Activated T-cell treated with anti-CD3 and anti-CD28 coated beads, Interleukin-2, amount 50 U/mL, for 4 hours (primary cell): ENCODE data around the gene ATG5. TPM values are rescaled to one million over a fixed set of nuclear protein-coding genes. Genes with fewer than 3 reads are reported as not detected.

Experiments used
- ATAC-seq, 2 donors: fragments of 200-7000 bp; cut with Tn5 transposase; one replicate each; pipeline ENCODE4 v1.10.0; 2021
- DNase-seq: peaks from one replicate; pipeline ENCODE4 v3.0.0-alpha.2; 2020
- H3K27me3 Mint-ChIP-seq: one replicate; pipeline ENCODE4 v1.8.0; 2021; ENCODE audit warnings: low read depth, mixed read lengths
- H3K36me3 Mint-ChIP-seq: one replicate; pipeline ENCODE4 v1.8.0; 2022; ENCODE audit warnings: mixed read lengths; ENCODE audit not compliant: insufficient read depth
- H3K4me1 Mint-ChIP-seq: one replicate; pipeline ENCODE4 v1.8.0; 2021; ENCODE audit warnings: low read depth, mixed read lengths
- H3K4me3 Mint-ChIP-seq: one replicate; pipeline ENCODE4 v1.8.0; 2021; ENCODE audit warnings: mild to moderate bottlenecking, moderate library complexity, mixed read lengths
- H3K9me3 Mint-ChIP-seq: one replicate; pipeline ENCODE4 v1.8.0; 2021; ENCODE audit warnings: mixed read lengths
- total RNA-seq, 3 donors: library from RNA; stranded (reverse); gene quantifications; one replicate each; pipeline ENCODE4 v1.2.1, GENCODE V29; 2021

ATG5 gene
- total RNA-seq, 3 donors from 2014 or later: 29.3 to 30.2 (median 29.5) TPM

DNA sequence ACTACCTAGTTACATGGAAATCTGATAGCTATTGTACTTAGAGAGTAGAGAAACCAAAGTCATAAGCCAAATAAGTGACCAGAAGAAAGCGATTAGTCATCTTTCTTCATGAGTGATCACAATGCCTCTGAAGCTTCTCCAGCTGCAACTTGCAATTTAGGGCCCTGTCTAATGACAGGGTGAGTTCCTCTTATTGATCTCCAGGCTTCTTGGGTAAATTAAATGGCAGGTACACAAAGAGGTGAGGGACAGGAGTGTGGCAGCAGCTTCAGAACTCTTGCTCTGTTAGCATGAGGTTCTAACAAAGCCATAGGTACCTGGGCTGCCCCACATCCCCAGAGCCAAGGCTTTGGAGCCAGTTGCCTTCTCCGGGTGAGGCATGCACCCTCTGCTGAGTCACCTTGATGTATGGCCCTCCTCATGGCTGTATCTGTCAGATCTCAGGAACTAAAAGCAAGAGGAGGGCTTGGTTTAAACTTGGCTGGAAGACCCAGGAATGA is 178.7 kb downstream of the ATG5 start:
- no peaks in the 10 kb centered on the region for H3K36me3 Mint-ChIP-seq
- no peaks in the 10 kb centered on the region for H3K27me3 Mint-ChIP-seq
- H3K4me1 Mint-ChIP-seq: peaks cover 45% of the 10 kb centered on the region
- no peak overlapping the region for H3K4me3 Mint-ChIP-seq
- no peaks in the 10 kb centered on the region for H3K9me3 Mint-ChIP-seq
- DNase-seq: no peak
- ATAC-seq: no peak

GRCh38 chr6:106145741-106146227 is 179.8 kb downstream of the ATG5 start:
- Mint-ChIP-seq H3K9me3 (no peaks in the 10 kb centered on the region), H3K4me3 (no peak overlapping the region), H3K27me3 (no peaks in the 10 kb centered on the region), H3K36me3 (no peaks in the 10 kb centered on the region), H3K4me1 (peaks cover 54% of the 10 kb centered on the region)
- ATAC-seq (peak in 1 of 2 donors; percentile 21), DNase-seq (no peak)

DNA sequence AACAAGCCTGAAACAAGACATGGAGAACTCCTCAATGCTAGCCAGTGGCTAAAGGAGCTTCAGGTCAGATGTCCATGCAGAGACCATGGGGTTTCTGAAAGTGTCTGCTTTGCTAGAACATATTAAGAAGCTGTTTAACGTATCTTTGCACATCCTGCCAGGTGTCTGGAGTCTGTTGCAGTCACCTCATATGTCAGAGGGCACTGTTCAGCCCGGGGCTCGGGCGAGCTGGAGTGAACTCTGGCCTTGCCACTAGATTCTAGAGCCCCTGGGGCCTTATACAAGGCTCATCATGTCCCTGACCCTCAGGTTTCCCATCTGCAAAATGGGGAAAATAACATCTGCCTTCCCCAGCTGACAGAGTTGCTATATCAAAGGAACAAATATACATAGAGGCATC is 180.4 kb downstream of the ATG5 start:
- Mint-ChIP-seq H3K36me3 (no peaks in the 10 kb centered on the region), H3K4me3 (no peak overlapping the region), H3K9me3 (no peaks in the 10 kb centered on the region), H3K27me3 (no peaks in the 10 kb centered on the region), H3K4me1 (peaks cover 56% of the 10 kb centered on the region)
- DNase-seq (no peak), ATAC-seq (no peak)

- DNase-seq (no peak), ATAC-seq (no peak)
- peaks cover 45% of the 10 kb centered on the region for H3K4me1 Mint-ChIP-seq
- no peak overlapping the region for H3K4me3 Mint-ChIP-seq
- H3K9me3 Mint-ChIP-seq: no peaks in the 10 kb centered on the region
- H3K27me3 Mint-ChIP-seq: no peaks in the 10 kb centered on the region
- no peaks in the 10 kb centered on the region for H3K36me3 Mint-ChIP-seq
Measured at GRCh38 chr6:106143665-106144064, 181.9 kb downstream of the ATG5 start.

GRCh38 chr6:106142876-106143431 is 182.6 kb downstream of the ATG5 start:
- no peak for DNase-seq
- Mint-ChIP-seq H3K4me3 (no peak overlapping the region), H3K36me3 (no peaks in the 10 kb centered on the region), H3K4me1 (peaks cover 42% of the 10 kb centered on the region), H3K9me3 (no peaks in the 10 kb centered on the region), H3K27me3 (no peaks in the 10 kb centered on the region)
- ATAC-seq: no peak

DNA sequence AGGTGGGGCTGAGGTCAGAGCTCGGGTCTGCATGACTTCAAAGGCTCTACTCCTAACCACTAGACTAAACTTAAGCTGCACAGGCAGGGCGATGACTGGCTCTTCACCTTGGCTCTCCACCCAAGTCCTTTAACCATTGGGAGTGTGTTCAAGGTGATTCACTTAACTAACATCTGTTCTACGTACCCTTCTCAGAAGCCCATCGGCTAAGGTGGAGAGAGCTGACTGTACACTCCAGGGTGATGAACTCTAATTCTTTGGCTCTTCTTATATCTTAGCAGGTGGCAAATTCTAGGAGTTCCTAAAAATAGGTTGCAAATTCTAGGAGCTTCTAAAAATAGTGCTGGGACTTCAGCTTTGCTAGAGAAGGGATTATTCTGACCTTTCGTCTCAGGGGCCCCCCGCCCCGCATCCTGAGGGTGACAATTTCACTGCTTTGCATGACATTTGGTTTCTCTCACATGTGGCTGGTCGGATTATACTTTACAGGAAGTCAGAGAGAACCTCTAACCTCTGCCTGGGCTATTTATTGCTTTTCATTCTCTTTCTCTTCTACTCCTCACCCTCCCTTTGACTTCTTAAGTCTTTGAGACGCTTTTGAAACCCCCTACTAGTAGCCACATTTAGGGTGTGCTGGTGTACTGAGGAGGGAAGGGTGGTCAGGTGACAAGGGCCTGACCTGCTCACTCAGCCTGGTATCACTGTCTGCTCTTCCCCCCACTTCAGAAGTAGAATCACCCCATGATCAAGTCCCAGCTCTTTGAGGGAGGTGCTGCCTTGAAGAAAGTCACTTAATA is 183.9 kb downstream of the ATG5 start:
- Mint-ChIP-seq H3K27me3 (no peaks in the 10 kb centered on the region), H3K4me1 (peaks cover 41% of the 10 kb centered on the region), H3K4me3 (peak overlapping the region; percentile 64), H3K36me3 (no peaks in the 10 kb centered on the region), H3K9me3 (no peaks in the 10 kb centered on the region)
- DNase-seq: peak; percentile 60
- peak; percentile 81 to 86 for ATAC-seq

- H3K27me3 Mint-ChIP-seq: no peaks in the 10 kb centered on the region
- ATAC-seq (no peak), DNase-seq (no peak)
- no peak overlapping the region for H3K4me3 Mint-ChIP-seq
- H3K4me1 Mint-ChIP-seq: peaks cover 22% of the 10 kb centered on the region
- H3K9me3 Mint-ChIP-seq: no peaks in the 10 kb centered on the region
- H3K36me3 Mint-ChIP-seq: no peaks in the 10 kb centered on the region
Measured at GRCh38 chr6:106138151-106138550, 187.4 kb downstream of the ATG5 start.

- Mint-ChIP-seq H3K36me3 (no peaks in the 10 kb centered on the region), H3K9me3 (no peaks in the 10 kb centered on the region), H3K27me3 (no peaks in the 10 kb centered on the region), H3K4me3 (no peak overlapping the region), H3K4me1 (peaks cover 11% of the 10 kb centered on the region)
- no peak for DNase-seq
- no peak for ATAC-seq
Measured at GRCh38 chr6:106136845-106137244, 188.7 kb downstream of the ATG5 start.

DNA sequence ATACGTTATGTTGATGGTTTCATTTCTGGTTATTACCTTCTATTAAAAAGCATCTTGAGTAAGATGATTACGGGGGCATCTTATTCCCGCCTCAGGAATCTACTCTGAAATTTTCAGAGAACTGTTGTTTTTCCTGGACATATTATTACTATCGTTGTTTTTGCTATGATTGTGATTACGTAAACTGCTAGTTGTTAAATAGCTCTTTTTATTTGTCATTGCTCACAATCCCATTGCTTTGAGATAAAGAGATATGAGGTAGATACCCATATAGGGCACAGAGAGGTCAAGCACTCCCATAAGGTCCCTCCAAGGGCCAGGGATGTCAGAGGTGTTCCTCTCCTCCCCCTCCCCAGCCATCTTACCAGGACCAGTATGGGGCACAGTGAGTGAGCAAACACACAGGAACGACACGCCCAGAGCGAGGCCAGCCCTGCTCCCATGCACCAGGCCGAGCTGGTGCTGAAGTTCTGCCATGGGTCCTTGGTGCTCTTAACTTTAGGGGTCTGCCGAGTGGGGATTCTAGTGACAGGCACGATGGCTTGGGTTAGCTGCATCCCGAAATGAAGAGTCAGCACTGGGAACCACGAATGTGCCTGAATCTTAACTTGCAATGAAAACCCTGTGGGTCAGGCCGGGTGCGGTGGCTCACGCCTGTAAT is 189.5 kb downstream of the ATG5 start:
- Mint-ChIP-seq H3K9me3 (no peaks in the 10 kb centered on the region), H3K4me3 (no peak overlapping the region), H3K27me3 (no peaks in the 10 kb centered on the region), H3K36me3 (no peaks in the 10 kb centered on the region), H3K4me1 (peaks cover 3% of the 10 kb centered on the region)
- DNase-seq (no peak), ATAC-seq (no peak)

GRCh38 chr6:106134906-106135634 is 190.5 kb downstream of the ATG5 start:
- peak; percentile 58 to 82 for ATAC-seq
- peaks cover 5% of the 10 kb centered on the region for H3K4me1 Mint-ChIP-seq

More at GRCh38 chr6:106134906-106135634, 190.5 kb downstream of the ATG5 start:
- Mint-ChIP-seq H3K36me3 (no peaks in the 10 kb centered on the region), H3K9me3 (no peaks in the 10 kb centered on the region), H3K4me3 (no peak overlapping the region), H3K27me3 (no peaks in the 10 kb centered on the region)
- DNase-seq: no peak

Other genes with a start within 250 kb of the ATG5 start
- gene PRDM1, start 239.4 kb downstream of the ATG5 start, total RNA-seq: 10 to 100 TPM; 43.7 to 96.9 (median 86.0) TPM
- gene CRYBG1, start 35.0 kb upstream of the ATG5 start, total RNA-seq: 10 to 100 TPM in 2 of 3 donors, 1 to 10 TPM in 1; 8.5 to 28.6 (median 20.1) TPM